HEK293T (cell line): ENCODE data around the gene DDX6.
"Not testable (repeated sequence)": the region's sequence is repeated elsewhere in the genome, so short reads cannot be mapped to it uniquely, and the experiment has no call there.

Experiments
- CTCF ChIA-PET: fragments of 350-600 bp; formaldehyde crosslinking; extraction: SDS; loops from one replicate; lab custom pipeline; 2021; ENCODE audit warnings: antibody characterized with exemption, inconsistent platforms; lab: Yijun Ruan, JAX
- POLR2A ChIA-PET: fragments of 350-600 bp; formaldehyde crosslinking; extraction: SDS; loops from one replicate; lab custom pipeline; 2020; ENCODE audit warnings: antibody characterized with exemption, inconsistent platforms; lab: Yijun Ruan, JAX
- DNase-seq: peaks from one replicate; pipeline ENCODE4 v3.0.0; 2012; ENCODE audit warnings: mixed read lengths; ENCODE audit errors: extremely low spot score
- ARNT ChIP-seq: fragments of 450-650 bp; IDR thresholded peaks from 2 replicates; pipeline ENCODE4 v1.6.1; 2017; ENCODE audit warnings: mild to moderate bottlenecking
- BHLHE40 ChIP-seq: fragments of 450-650 bp; IDR thresholded peaks from 2 replicates; pipeline ENCODE4 v1.6.1; 2016; ENCODE audit warnings: mild to moderate bottlenecking, moderate library complexity, borderline replicate concordance
- CTBP1 ChIP-seq: fragments of 450-650 bp; IDR thresholded peaks from 2 replicates; pipeline ENCODE4 v1.6.1; 2016; ENCODE audit warnings: borderline replicate concordance
- ELF4 ChIP-seq: fragments of 450-650 bp; IDR thresholded peaks from 2 replicates; pipeline ENCODE4 v1.6.1; 2017; ENCODE audit warnings: antibody characterized with exemption
- FOXA1 ChIP-seq: fragments of 450-650 bp; IDR thresholded peaks from 2 replicates; pipeline ENCODE4 v1.6.1; 2016; ENCODE audit warnings: mild to moderate bottlenecking
- FOXK2 ChIP-seq: fragments of 450-650 bp; IDR thresholded peaks from 2 replicates; pipeline ENCODE4 v1.6.1; 2016; ENCODE audit warnings: mild to moderate bottlenecking
- FOXM1 ChIP-seq: fragments of 450-650 bp; IDR thresholded peaks from 2 replicates; pipeline ENCODE4 v1.6.1; 2017; ENCODE audit warnings: mild to moderate bottlenecking, borderline replicate concordance
- HDGF ChIP-seq: fragments of 450-650 bp; IDR thresholded peaks from 2 replicates; pipeline ENCODE4 v1.6.1; 2017; ENCODE audit warnings: antibody characterized with exemption, borderline replicate concordance
- L3MBTL2 ChIP-seq: fragments of 450-650 bp; conservative IDR thresholded peaks from 2 replicates; pipeline ENCODE4 v1.6.1; 2016; ENCODE audit warnings: mild to moderate bottlenecking
- LEF1 ChIP-seq: fragments of 450-650 bp; IDR thresholded peaks from 2 replicates; pipeline ENCODE4 v1.6.1; 2017; ENCODE audit warnings: mild to moderate bottlenecking, borderline replicate concordance
- NFRKB ChIP-seq: fragments of 450-650 bp; IDR thresholded peaks from 2 replicates; pipeline ENCODE4 v1.6.1; 2016; ENCODE audit warnings: mild to moderate bottlenecking, moderate library complexity
- SP1 ChIP-seq: fragments of 450-650 bp; IDR thresholded peaks from 2 replicates; pipeline ENCODE4 v1.6.1; 2017
- SUZ12 ChIP-seq: fragments of 450-650 bp; IDR thresholded peaks from 2 replicates; pipeline ENCODE4 v1.6.1; 2016; ENCODE audit warnings: mild to moderate bottlenecking
- TARDBP ChIP-seq: fragments of 450-650 bp; IDR thresholded peaks from 2 replicates; pipeline ENCODE4 v1.6.1; 2016
- ZNF384 ChIP-seq: fragments of 450-650 bp; IDR thresholded peaks from 2 replicates; pipeline ENCODE4 v1.6.1; 2016
- TF ChIP-seq, protein P1 (sequence below): fragments of 450-650 bp; IDR thresholded peaks from 2 replicates; pipeline ENCODE4 v1.6.1; 2016

The DDX6 gene

DNA sequence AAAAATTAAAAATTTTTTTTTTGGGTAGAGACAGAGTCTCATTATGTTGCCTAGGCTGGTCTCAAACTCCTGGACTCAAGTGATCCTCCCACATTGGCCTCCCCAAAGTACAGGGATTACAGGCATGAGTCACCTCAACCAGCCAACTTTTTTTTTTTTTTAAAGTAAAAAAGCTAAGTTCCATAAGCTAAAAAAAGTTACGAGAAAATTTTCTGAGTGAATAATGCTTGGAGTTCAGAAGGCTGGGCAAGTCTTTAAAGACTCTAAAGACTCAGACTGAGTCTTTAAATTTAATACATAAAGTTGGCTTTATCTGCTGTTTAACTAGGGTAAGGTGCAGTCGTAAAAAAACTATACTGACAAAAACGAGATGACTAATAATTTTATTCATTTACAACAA lies 5.6 kb downstream of the DDX6 start:
- POLR2A ChIA-PET = no interaction called here
- CTCF ChIA-PET = interaction anchor here (0.6 to 2.3 kb wide), 2 partner anchors 96 to 205 kb away, joined by 4 to 7 read pairs; no protein-coding TSS in a partner anchor
- no peak for DNase-seq
- TF ChIP-seq FOXM1 (no peak), SUZ12 (no peak), L3MBTL2 (no peak), NFRKB (no peak), FOXA1 (no peak), BHLHE40 (no peak), ARNT (no peak), ELF4 (no peak), TARDBP (no peak), CTBP1 (no peak), FOXK2 (no peak), HDGF (no peak), ZNF384 (no peak), LEF1 (no peak), SP1 (no peak)
- TF ChIP-seq, protein P1, sequence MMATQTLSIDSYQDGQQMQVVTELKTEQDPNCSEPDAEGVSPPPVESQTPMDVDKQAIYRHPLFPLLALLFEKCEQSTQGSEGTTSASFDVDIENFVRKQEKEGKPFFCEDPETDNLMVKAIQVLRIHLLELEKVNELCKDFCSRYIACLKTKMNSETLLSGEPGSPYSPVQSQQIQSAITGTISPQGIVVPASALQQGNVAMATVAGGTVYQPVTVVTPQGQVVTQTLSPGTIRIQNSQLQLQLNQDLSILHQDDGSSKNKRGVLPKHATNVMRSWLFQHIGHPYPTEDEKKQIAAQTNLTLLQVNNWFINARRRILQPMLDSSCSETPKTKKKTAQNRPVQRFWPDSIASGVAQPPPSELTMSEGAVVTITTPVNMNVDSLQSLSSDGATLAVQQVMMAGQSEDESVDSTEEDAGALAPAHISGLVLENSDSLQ = no peak

DNA sequence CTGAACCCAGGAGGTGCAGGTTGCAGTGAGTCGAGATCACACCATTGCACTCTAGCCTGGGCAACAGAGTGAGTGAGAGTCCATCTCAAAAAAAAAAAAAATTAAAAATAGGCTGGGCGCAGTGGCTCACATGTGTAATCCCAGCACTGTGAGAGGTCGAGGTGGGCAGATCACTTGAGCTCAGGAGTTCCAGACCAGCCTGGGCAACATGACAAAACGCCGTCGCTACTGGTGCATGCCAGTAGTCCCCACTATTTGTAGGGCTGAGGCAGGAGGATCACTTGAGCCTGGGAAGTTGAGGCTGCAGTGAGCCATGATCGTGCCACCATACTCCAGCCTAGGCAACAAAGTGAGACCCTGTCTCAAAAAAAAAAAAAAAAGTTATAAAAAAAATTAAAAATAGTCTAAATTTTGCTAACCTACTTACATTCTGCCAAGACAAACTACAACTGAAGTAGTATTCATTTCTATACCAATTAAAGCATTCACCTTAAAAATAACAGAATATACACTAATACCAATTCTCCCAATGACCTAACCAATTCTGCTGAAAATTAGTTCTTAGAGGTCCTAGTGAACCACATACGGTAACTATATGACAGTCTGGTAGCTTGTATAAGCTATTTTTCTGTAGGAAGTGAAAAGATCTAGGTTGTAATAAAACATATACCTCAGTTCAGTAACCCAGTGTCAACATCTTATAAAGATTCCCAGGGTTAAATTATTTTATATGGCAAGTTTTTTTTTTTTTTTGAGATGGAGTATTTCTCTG lies 7.1 kb downstream of the DDX6 start:
- CTCF ChIA-PET = no interaction called here
- DNase-seq = no peak
- TF ChIP-seq TARDBP (no peak), CTBP1 (no peak), BHLHE40 (no peak), HDGF (no peak), NFRKB (no peak), FOXM1 (no peak)
- POLR2A ChIA-PET = interaction anchor here (1.1 kb wide), 1 partner anchor 9 kb away, joined by 5 read pairs; no protein-coding TSS in a partner anchor

DNA sequence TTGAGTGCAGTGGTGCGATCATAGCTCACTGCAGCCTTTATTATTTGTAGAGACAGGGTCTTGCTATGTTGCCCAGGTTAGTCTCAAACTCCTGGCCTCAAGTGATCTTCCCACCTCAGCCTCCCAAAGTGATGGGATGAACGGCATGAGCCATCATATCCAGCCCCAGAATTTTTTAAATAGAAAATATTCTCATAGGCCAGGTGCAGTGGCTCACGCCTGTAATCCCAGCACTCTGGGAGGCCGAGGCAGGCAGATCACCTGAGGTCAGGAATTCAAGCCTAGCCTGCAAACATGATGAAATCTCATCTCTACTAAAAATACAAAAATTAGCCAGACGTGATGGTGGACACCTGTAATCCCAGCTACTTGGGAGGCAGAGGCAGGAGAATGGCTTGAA lies 7.6 kb downstream of the DDX6 start:
- POLR2A ChIA-PET = interaction anchor here (1.1 kb wide), 1 partner anchor 9 kb away, joined by 5 read pairs; no protein-coding TSS in a partner anchor
- CTCF ChIA-PET, DNase-seq: not testable (repeated sequence)

DNA sequence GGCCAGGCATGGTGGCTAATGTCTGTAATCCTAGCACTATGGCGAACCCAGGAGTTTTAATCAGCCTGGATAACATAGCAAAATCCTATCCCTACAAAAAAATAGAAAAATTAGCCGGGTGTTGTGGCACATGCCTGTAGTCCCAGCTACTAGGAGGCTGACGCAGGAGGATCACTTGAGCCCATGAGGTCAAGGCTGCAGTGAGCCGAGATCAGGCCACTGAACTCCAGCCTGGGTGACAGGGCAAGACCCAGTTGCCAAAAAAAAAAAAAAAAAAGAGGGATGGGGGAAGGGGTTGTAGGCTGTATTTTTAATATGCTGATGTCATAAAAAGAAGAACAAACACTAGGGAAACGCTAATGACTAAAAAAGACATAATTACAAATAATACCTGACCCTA lies 12.1 kb downstream of the DDX6 start:
- CTCF ChIA-PET = no interaction called here
- TF ChIP-seq SUZ12 = no peak
- no peak for TF ChIP-seq FOXA1
- no peak for DNase-seq
- POLR2A ChIA-PET = no interaction called here

DNA sequence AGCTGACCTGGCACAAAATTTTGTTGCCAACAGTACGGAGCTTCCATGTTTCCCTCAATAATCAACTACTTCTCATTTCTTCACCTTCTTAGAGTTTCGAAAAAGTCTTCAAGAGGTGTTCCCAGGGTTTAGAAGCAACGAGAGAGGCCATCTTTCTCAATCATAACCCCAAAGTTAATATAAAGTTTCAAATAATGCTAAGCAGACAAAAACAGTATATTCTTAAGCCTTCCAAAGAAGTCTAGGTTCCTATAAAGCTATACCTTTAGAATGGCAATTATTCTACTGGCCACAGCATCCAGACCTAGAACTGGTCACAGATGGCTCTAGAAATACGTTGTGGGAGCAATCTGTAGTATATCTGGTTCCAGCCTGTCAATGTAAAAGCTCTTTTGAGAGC lies 16.9 kb downstream of the DDX6 start:
- CTCF ChIA-PET = interaction anchor here (0.6 kb wide), 1 partner anchor 209 kb away, joined by 5 read pairs; no protein-coding TSS in a partner anchor
- POLR2A ChIA-PET = no interaction called here
- no peak for DNase-seq
- no peak for TF ChIP-seq CTBP1
- TF ChIP-seq SP1 = no peak
- TF ChIP-seq ZNF384 = no peak
- no peak for TF ChIP-seq HDGF
- TF ChIP-seq ARNT = no peak
- TF ChIP-seq, protein P1 = no peak
- no peak for TF ChIP-seq FOXA1
- TF ChIP-seq LEF1 = no peak
- no peak for TF ChIP-seq FOXM1
- no peak for TF ChIP-seq TARDBP
- TF ChIP-seq BHLHE40 = no peak
- no peak for TF ChIP-seq FOXK2
- TF ChIP-seq ELF4 = no peak
- TF ChIP-seq NFRKB = no peak
- no peak for TF ChIP-seq L3MBTL2
- no peak for TF ChIP-seq SUZ12

DNA sequence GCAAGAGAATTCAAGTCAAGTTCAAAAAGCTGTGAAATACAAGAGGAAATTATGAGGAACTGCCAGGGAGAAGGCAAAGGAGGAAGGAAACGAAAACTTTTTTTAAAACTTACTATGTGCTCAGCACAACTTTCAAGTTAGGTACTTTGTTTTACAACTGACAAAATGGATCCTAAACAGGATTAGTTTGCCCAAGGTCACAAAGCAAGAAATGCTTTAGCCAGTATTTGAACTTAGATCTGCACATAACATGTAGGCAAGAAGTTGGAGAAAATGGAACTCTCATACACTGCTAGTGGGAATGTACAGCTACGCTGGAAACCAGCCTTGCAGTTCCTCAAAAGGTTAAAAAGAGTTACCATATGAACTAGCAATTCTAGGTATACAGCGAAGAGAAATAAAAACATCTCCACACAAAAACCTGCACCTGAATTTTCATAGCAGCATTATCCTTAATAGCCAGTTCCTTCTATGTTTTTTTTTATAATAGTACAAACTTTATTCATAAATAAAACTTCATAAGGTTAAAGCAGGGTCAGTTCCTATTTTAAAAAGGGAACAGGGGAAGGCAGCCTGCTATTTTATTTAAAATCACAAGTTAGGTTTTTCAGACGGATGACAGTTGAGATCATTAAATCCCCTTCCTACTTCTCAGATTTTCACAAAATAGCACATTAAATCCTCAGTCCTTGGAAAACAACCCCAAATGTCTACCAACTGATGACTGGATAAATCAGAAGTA lies 19.2 kb downstream of the DDX6 start:
- no peak for DNase-seq
- CTCF ChIA-PET = no interaction called here
- no peak for TF ChIP-seq ELF4
- TF ChIP-seq LEF1 = no peak
- TF ChIP-seq, protein P1 = no peak
- TF ChIP-seq CTBP1 = no peak
- no peak for TF ChIP-seq FOXM1
- POLR2A ChIA-PET = interaction anchor here (1.3 kb wide), 1 partner anchor 19 kb away, joined by 3 read pairs; the partner anchor contains the start of gene DDX6
